SK-N-DZ (cell line): ENCODE data around the gene WDR27.

Source experiments
- DNase-seq: peaks from one replicate; pipeline ENCODE4 v3.0.0-alpha.2; 2015; ENCODE audit warnings: low spot score

WDR27 gene

GRCh38 chr6:169640983-169641382, 60.8 kb downstream of the WDR27 start:
- DNase-seq: no peak

GRCh38 chr6:169640351-169640852, 61.4 kb downstream of the WDR27 start:
- DNase-seq: no peak

GRCh38 chr6:169639653-169640278, 62.1 kb downstream of the WDR27 start:
- no peak for DNase-seq

GRCh38 chr6:169638915-169639314, 62.9 kb downstream of the WDR27 start:
- no peak for DNase-seq

- no peak for DNase-seq
These were observed 63.4 kb downstream of the WDR27 start for GRCh38 chr6:169638388-169638787.

- no peak for DNase-seq
These were observed 66.5 kb downstream of the WDR27 start for GRCh38 chr6:169635345-169635744.

GRCh38 chr6:169632841-169633240, 69.0 kb downstream of the WDR27 start:
- DNase-seq: no peak

- DNase-seq: no peak
These were observed 72.6 kb downstream of the WDR27 start for GRCh38 chr6:169629256-169629655.

GRCh38 chr6:169627736-169628607, 73.9 kb downstream of the WDR27 start:
- no peak for DNase-seq

GRCh38 chr6:169626649-169627048, 75.2 kb downstream of the WDR27 start:
- no peak for DNase-seq

- no peak for DNase-seq
These were observed 75.7 kb downstream of the WDR27 start for GRCh38 chr6:169626169-169626568.

GRCh38 chr6:169625376-169625775, 76.5 kb downstream of the WDR27 start:
- DNase-seq: no peak

- DNase-seq: no peak
These were observed 77.0 kb downstream of the WDR27 start for GRCh38 chr6:169624785-169625184.

- no peak for DNase-seq
These were observed 77.9 kb downstream of the WDR27 start for GRCh38 chr6:169623975-169624374.

- DNase-seq: no peak
These were observed 78.5 kb downstream of the WDR27 start for GRCh38 chr6:169623343-169623742.

- DNase-seq: no peak
These were observed 79.2 kb downstream of the WDR27 start for GRCh38 chr6:169622618-169623017.

GRCh38 chr6:169621311-169621710, 80.5 kb downstream of the WDR27 start:
- no peak for DNase-seq

- no peak for DNase-seq
These were observed 81.4 kb downstream of the WDR27 start for GRCh38 chr6:169620171-169621130.

- DNase-seq: no peak
These were observed 82.2 kb downstream of the WDR27 start for GRCh38 chr6:169619650-169620049.

- DNase-seq: no peak
These were observed 83.0 kb downstream of the WDR27 start for GRCh38 chr6:169618526-169619490.

- no peak for DNase-seq
These were observed 84.3 kb downstream of the WDR27 start for GRCh38 chr6:169617562-169617961.
